HG03060 (cell line): ENCODE data around the gene CPXM2.

Source experiments
- ATAC-seq: cut with Tn5 transposase; IDR thresholded peaks from one replicate; pipeline ENCODE4 v1.9.1; 2021; ENCODE audit warnings: low read depth, moderate number of reproducible peaks; ENCODE audit not compliant: unreplicated experiment

CPXM2 gene

GRCh38 chr10:123891144-123892071 is at the start of gene CPXM2:
CPXM2 (minus strand) TSS chr10:123891807; CDS start chr10:123891659, 148 bp downstream.
- no peak for ATAC-seq

DNA sequence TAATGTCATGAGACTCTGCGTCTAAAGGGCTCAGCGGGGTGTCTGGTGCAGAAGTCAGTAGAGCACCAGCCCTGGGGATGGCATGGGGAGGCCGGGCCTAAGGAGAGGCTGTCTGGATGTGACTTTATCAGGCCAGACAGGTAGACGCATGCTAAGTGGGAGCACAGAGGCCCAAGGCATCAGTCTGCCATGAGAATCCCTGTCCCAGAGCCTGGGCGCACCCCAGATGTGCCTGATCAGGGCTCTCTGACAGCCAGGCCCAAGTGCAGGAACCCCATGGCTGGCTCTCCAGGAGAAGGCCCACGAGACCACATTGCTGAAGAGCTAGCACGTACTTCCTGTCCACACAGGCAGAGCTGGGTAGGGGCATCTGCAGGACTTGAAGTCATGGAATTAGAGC is 48.0 kb upstream of the CPXM2 start:
- no peak for ATAC-seq

GRCh38 chr10:123938890-123939289 is 47.3 kb upstream of the CPXM2 start:
- ATAC-seq: no peak

- no peak for ATAC-seq
These were observed 44.8 kb upstream of the CPXM2 start for GRCh38 chr10:123936426-123936825.

DNA sequence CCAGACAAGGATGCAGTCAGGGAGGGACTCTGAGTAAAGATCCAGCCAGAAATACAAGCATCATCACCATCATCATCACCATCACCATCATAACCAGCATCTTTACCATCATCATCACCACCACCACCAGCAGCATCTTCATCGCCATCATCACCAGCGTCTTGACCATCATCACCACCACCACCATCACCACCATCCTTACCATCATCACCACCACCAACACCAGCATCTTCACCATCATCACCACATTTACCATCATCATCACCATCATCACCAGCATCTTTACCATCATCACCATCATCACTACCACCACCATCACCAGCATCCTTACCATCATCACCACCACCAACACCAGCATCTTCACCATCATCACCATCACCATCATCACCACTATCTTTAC is 44.1 kb upstream of the CPXM2 start:
- ATAC-seq: no peak

GRCh38 chr10:123934846-123935245 is 43.2 kb upstream of the CPXM2 start:
- ATAC-seq: no peak

GRCh38 chr10:123930340-123931001 is 38.9 kb upstream of the CPXM2 start:
- ATAC-seq: no peak

GRCh38 chr10:123929791-123930190 is 38.2 kb upstream of the CPXM2 start:
- no peak for ATAC-seq

DNA sequence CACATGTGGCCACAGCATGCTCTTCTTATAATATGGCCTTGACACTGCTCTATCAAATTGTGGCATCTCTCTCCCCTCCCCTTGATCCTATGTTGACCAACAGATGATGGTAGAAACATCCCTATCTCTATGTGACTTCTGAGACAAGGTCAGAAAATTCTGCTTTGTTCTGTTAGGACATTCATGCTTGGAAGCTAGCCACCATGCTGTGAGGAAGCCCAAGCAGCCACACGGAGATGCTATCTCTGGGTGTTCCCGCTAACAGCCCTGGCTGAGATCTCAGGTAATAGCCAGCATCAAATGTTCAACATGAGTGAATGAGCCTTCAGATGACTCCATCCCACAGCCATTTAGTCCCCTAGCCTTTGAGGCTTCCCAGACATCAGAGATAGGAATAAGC is 36.8 kb upstream of the CPXM2 start:
- no peak for ATAC-seq

GRCh38 chr10:123926401-123927264 is 35.0 kb upstream of the CPXM2 start:
- no peak for ATAC-seq

- no peak for ATAC-seq
These were observed 30.5 kb upstream of the CPXM2 start for GRCh38 chr10:123922126-123922525.

GRCh38 chr10:123916775-123917174 is 25.2 kb upstream of the CPXM2 start:
- ATAC-seq: no peak

GRCh38 chr10:123913688-123914268 is 22.2 kb upstream of the CPXM2 start:
- ATAC-seq: no peak

DNA sequence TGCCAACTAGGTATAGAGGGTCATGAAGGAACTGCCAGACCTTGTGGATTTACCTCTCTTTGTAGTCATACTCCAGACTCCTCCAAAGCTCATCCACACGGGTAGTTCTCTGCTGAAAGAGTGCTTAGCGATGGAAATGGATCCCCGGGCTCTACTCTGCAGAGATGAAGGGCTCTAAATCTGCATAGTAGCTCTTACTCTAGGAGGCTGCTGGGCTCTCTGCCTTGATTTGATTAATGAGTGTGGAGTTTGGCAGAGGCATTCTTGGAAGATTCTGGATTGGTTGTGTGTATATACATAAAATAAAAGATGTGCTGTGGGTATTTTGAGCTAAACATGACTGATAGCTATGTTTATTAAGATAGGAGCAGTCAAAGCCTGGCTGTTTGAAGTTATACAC is 21.3 kb upstream of the CPXM2 start:
- no peak for ATAC-seq

GRCh38 chr10:123912466-123912865 is 20.9 kb upstream of the CPXM2 start:
- no peak for ATAC-seq

- ATAC-seq: no peak
These were observed 20.3 kb upstream of the CPXM2 start for GRCh38 chr10:123911866-123912265.

DNA sequence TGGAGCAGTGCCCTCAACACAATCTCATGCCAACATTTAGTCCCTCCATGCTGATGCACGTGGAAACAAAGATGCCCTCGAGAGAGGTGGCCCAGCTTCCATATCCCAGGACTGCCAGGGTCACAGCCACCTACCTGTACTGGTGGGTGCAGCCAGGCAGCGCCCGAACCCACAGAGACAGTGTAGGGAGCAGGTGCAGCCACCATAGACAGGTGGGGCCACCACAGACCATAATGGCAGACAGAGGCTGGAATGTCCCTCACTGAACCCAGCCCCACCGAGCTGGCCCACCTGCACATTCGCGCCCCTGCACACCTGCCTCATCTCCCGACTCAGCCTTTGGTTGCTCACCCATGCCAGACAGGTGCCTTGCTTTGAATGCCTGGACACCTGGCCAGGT is 18.3 kb upstream of the CPXM2 start:
- ATAC-seq: no peak

DNA sequence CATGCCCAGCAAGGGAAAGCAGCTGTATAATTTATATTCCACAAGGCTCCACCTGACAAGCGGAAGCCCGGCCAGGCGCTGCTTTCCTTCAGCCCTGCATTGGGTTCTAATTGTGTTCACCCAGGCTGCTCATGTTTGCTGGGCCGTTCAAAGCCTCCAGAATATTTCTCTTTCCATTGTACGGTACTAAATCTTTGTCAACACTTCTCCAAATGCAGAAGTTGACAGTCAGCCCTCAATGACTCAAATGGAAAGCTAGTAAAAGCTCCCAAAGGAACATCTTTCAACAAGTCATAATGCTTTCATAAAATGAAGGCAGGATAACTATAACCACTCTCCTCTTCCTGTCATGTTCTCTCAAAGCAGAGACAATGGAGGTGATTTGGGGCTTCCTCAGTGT is 17.8 kb upstream of the CPXM2 start:
- no peak for ATAC-seq

DNA sequence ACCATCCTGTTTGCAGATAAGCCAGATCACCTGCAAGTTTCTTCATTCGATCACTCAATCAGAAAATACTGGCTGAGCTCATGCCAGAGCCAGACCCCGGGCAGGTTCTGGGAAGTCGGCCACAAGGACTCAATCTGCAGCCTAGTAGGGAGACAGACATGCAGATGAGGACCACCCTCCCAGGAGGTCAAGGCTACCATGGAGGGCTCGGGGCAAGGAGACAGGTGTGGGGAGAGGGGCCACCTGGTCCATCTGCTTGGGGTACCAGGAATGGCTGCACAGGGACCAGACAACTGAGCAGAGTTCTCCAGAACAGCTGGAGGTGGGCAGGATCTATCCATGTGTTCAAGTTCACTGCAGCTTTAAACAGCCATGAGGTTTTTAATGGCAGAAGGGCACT is 16.8 kb upstream of the CPXM2 start:
- ATAC-seq: no peak

- ATAC-seq: no peak
These were observed 15.5 kb upstream of the CPXM2 start for GRCh38 chr10:123906884-123907652.
